Fibroblast of lung (primary cell): Measurements from ENCODE around the gene TBRG4.

ENCODE experiments used
- CTCF ChIP-seq, 2 donors: IDR thresholded peaks in 1 of 2; conservative IDR thresholded peaks in 1 of 2; 1 replicate in 1 of 2; 2 replicates in 1 of 2; pipeline ENCODE4 v1.5.1; 2011 to 2012; ENCODE audit warnings: low read length in 2 of 2, control low read depth in 1 of 2, inconsistent platforms in 1 of 2, low read depth in 1 of 2, mild to moderate bottlenecking in 1 of 2
- EZH2 ChIP-seq: IDR thresholded peaks from 2 replicates; pipeline ENCODE4 v1.5.1; 2012; ENCODE audit warnings: low read length, control low read depth, mild to moderate bottlenecking; ENCODE audit errors: missing control alignments

DNA sequence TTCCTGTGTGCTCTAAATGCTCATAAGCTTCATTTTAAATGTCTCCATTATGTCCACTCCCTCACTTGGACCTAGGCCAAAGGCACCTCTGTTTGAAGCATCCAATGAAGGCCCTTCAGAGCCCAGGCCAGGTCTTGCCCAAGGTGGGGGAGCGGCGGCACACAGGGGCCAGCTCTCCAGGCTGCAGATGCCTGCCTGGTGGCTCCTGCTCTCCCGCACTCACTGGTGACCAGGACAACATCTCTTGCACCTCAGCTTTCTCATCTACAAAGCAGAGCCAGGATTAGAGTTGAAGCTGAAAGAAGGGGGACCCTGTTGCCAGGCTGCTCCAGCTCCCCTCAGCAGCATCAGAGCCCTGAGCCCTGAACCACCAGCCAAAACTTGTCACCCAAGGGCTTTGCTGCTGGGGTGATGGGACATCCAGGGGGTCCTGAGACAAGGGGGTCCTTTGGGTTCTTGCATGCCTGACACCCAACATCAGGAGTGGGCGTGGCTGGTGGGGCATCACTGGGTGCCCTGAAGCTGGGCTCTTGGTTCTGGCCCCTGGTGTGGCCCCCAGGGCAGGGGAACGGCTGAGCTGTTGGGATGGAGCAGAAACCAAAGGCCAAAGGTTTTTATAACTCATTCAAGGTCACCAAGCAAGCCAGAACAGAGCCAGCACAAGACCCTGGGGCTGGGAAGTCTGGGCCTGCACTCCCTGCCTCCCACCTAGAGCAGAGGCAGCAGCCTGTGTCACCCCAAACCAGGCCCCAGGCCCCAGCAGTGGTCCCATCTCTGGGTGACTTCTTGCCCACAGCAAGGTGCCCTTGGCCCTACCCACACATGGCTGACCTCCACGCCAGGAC, 24.0 kb downstream of the TBRG4 start:
- TF ChIP-seq EZH2 (no peak), CTCF (conservative IDR thresholded peaks at IDR 0.05 in 1 of 2, IDR thresholded peaks at IDR 0.05 in 1 of 2; ENCODE audit: low read depth in 1 of 2, low read length in 2 of 2) (no peak)
